HFF-Myc (cell line): ENCODE results near the gene SYNPO2L.

Experiments
- DNase-seq: peaks from one replicate; pipeline ENCODE4 v3.0.0-alpha.2; 2011; ENCODE audit warnings: low read depth; ENCODE audit errors: extremely low read depth
- H3K4me3 ChIP-seq: replicated peaks from 2 replicates; pipeline ENCODE4 v1.5.1; 2011; ENCODE audit warnings: low read depth, mild to moderate bottlenecking, control low read depth, low read length
- CTCF ChIP-seq: IDR thresholded peaks from 2 replicates; pipeline ENCODE4 v1.5.1; 2012; ENCODE audit warnings: mild to moderate bottlenecking, low read depth, low read length, control low read depth; ENCODE audit errors: missing control alignments

Gene SYNPO2L

GRCh38 chr10:73655257-73655989 lies 406 bp downstream of the SYNPO2L start:
- H3K4me3 ChIP-seq, result no peak overlapping the region
- no peak for TF ChIP-seq CTCF
- DNase-seq, result no peak

- no peak for DNase-seq
- H3K4me3 ChIP-seq, result no peak overlapping the region
- peak; percentile 13 for TF ChIP-seq CTCF
Observed at GRCh38 chr10:73653701-73654100, 2.1 kb downstream of the SYNPO2L start.

- H3K4me3 ChIP-seq, result no peak overlapping the region
- DNase-seq, result no peak
- no peak for TF ChIP-seq CTCF
Observed at GRCh38 chr10:73653195-73653594, 2.6 kb downstream of the SYNPO2L start.

GRCh38 chr10:73650537-73651331 lies 5.1 kb downstream of the SYNPO2L start:
- TF ChIP-seq CTCF, result no peak
- DNase-seq, result no peak
- no peak overlapping the region for H3K4me3 ChIP-seq

- no peak overlapping the region for H3K4me3 ChIP-seq
- TF ChIP-seq CTCF, result no peak
Observed at GRCh38 chr10:73649876-73650536, 5.8 kb downstream of the SYNPO2L start.

GRCh38 chr10:73648975-73649829 lies 6.6 kb downstream of the SYNPO2L start:
- DNase-seq, result no peak
- H3K4me3 ChIP-seq, result no peak overlapping the region
- TF ChIP-seq CTCF, result no peak

More at GRCh38 chr10:73649876-73650536, 5.8 kb downstream of the SYNPO2L start:
- no peak for DNase-seq
